Vagina (tissue), 2 donors: ENCODE data around the gene DPM3. TPM values are rescaled to one million over a fixed set of nuclear protein-coding genes. Genes with fewer than 3 reads are reported as not detected.

ENCODE experiments used
- DNase-seq, 2 donors: peaks; one replicate each; pipeline ENCODE4 v3.0.0-alpha.2; 2017; ENCODE audit errors: extremely low spot score in 2 of 2
- H3K27ac ChIP-seq: fragments of 200-600 bp; sonication (generic); one replicate; pipeline ENCODE4 v1.5.1; 2019
- H3K27me3 ChIP-seq: fragments of 200-600 bp; sonication (generic); one replicate; pipeline ENCODE4 v1.5.1; 2019
- H3K36me3 ChIP-seq, 2 donors: fragments of 200-600 bp; sonication (generic); one replicate each; pipeline ENCODE4 v1.5.1; 2017 to 2019
- H3K4me1 ChIP-seq: fragments of 200-600 bp; sonication (generic); one replicate; pipeline ENCODE4 v1.5.1; 2019
- H3K4me3 ChIP-seq, 2 donors: fragments of 200-600 bp; sonication (generic); 1 replicate in 1 of 2; 2 replicates in 1 of 2; pipeline ENCODE4 v1.5.1; 2016 to 2019
- H3K9me3 ChIP-seq: fragments of 200-600 bp; sonication (generic); one replicate; pipeline ENCODE4 v1.5.1; 2019
- CTCF ChIP-seq, 3 experiments: fragments of 450-650 bp in 2 of 3; fragments of 200-600 bp in 1 of 3; sonication (generic) in 1 of 3; IDR thresholded peaks; one replicate each; pipeline ENCODE4 v1.5.1; 2017 to 2019; ENCODE audit warnings: antibody characterized with exemption in 3 of 3, mild to moderate bottlenecking in 2 of 3, moderate library complexity in 2 of 3
- POLR2A ChIP-seq, 2 donors: fragments of 450-650 bp; IDR thresholded peaks; one replicate each; pipeline ENCODE4 v1.6.1; 2017; ENCODE audit warnings: antibody characterized with exemption in 2 of 2, mild to moderate bottlenecking in 2 of 2, moderate library complexity in 2 of 2
- POLR2AphosphoS5 ChIP-seq, 2 donors: sonication (generic); formaldehyde crosslinking; IDR thresholded peaks; one replicate each; pipeline ENCODE4 v1.9.0; 2017; ENCODE audit warnings: antibody characterized with exemption in 2 of 2, mild to moderate bottlenecking in 2 of 2, low read depth in 1 of 2; ENCODE audit not compliant: insufficient read depth in 1 of 2
- intact Hi-C: fragments of 100-400 bp; cut with DNase I; formaldehyde crosslinking; loops from one replicate; pipeline ENCODE4 v1.15.1; 2023
- total RNA-seq: library from RNA; depleted of rRNA; stranded (reverse); fragments of >200 nt; gene quantifications from one replicate; pipeline ENCODE4 v1.2.3, GENCODE V29; 2016

Gene DPM3
- total RNA-seq, 1 donor from 2014 or later: 114 TPM

GRCh38 chr1:155186067-155186793 is 45.9 kb upstream of the DPM3 start:
- no peaks in the 10 kb centered on the region for H3K36me3 ChIP-seq
- no peak overlapping the region for H3K27ac ChIP-seq
- no peaks in the 10 kb centered on the region for H3K9me3 ChIP-seq
- intact Hi-C loops: no loop called here
- H3K4me3 ChIP-seq: no peak overlapping the region
- H3K4me1 ChIP-seq: no peaks in the 10 kb centered on the region
- no peak for DNase-seq
- TF ChIP-seq POLR2AphosphoS5 (IDR thresholded peaks at IDR 0.05; ENCODE audit: insufficient read depth in 1 of 2, low read depth in 1 of 2): no peak
- no peak for TF ChIP-seq POLR2A (IDR thresholded peaks at IDR 0.05)
- TF ChIP-seq CTCF (IDR thresholded peaks at IDR 0.05): no peak
- no peaks in the 10 kb centered on the region for H3K27me3 ChIP-seq

- Histone ChIP-seq H3K27me3 (no peaks in the 10 kb centered on the region), H3K27ac (no peak overlapping the region), H3K4me1 (no peaks in the 10 kb centered on the region), H3K9me3 (no peaks in the 10 kb centered on the region), H3K36me3 (no peaks in the 10 kb centered on the region), H3K4me3 (no peak overlapping the region)
- no peak for DNase-seq
- intact Hi-C loops: no loop called here
- TF ChIP-seq POLR2A (IDR thresholded peaks at IDR 0.05): no peak
- no peak for TF ChIP-seq CTCF (IDR thresholded peaks at IDR 0.05)
- TF ChIP-seq POLR2AphosphoS5 (IDR thresholded peaks at IDR 0.05; ENCODE audit: insufficient read depth in 1 of 2, low read depth in 1 of 2): no peak
Measured at GRCh38 chr1:155185783-155186066, 45.4 kb upstream of the DPM3 start.

GRCh38 chr1:155184835-155185782 is 44.8 kb upstream of the DPM3 start:
- Histone ChIP-seq H3K27ac (no peak overlapping the region), H3K4me1 (no peaks in the 10 kb centered on the region), H3K4me3 (no peak overlapping the region), H3K9me3 (no peaks in the 10 kb centered on the region), H3K27me3 (no peaks in the 10 kb centered on the region), H3K36me3 (no peaks in the 10 kb centered on the region)
- no peak for TF ChIP-seq CTCF (IDR thresholded peaks at IDR 0.05)
- no peak for TF ChIP-seq POLR2A (IDR thresholded peaks at IDR 0.05)
- TF ChIP-seq POLR2AphosphoS5 (IDR thresholded peaks at IDR 0.05; ENCODE audit: insufficient read depth in 1 of 2, low read depth in 1 of 2): no peak
- intact Hi-C loops: no loop called here
- no peak for DNase-seq

GRCh38 chr1:155184351-155184811 is 44.0 kb upstream of the DPM3 start:
- Histone ChIP-seq H3K27ac (no peak overlapping the region), H3K4me3 (no peak overlapping the region), H3K4me1 (no peaks in the 10 kb centered on the region), H3K9me3 (no peaks in the 10 kb centered on the region), H3K27me3 (no peaks in the 10 kb centered on the region), H3K36me3 (no peaks in the 10 kb centered on the region)
- TF ChIP-seq POLR2AphosphoS5 (IDR thresholded peaks at IDR 0.05; ENCODE audit: insufficient read depth in 1 of 2, low read depth in 1 of 2) (no peak), POLR2A (IDR thresholded peaks at IDR 0.05) (no peak), CTCF (IDR thresholded peaks at IDR 0.05) (no peak)
- no peak for DNase-seq
- intact Hi-C loops: no loop called here
